Myocyte (in vitro differentiated cells): Measurements from ENCODE around the gene COMMD8. TPM values are rescaled to one million over a fixed set of nuclear protein-coding genes. Genes with fewer than 3 reads are reported as not detected.
A peak's percentile ranks its signal among the peaks of the same experiment; 100 is the strongest.
"Not testable (repeated sequence)": the region's sequence is repeated elsewhere in the genome, so short reads cannot be mapped to it uniquely, and the experiment has no call there.

Experiments
- DNase-seq: peaks from one replicate; pipeline ENCODE4 v3.0.0-alpha.2; 2012; ENCODE audit warnings: low read depth
- polyA plus RNA-seq: library from polyadenylated mRNA; unstranded; fragments of >200 nt; gene quantifications from one replicate; pipeline ENCODE4 v1.2.1, GENCODE V29; 2012; ENCODE audit warnings: missing spikeins
- total RNA-seq: library from RNA; depleted of rRNA; stranded (reverse); fragments of >200 nt; gene quantifications from 2 replicates; pipeline ENCODE4 v1.2.3, GENCODE V29; 2014

COMMD8 gene
- 27.1 and 28.7 TPM in 2 replicates for total RNA-seq
- polyA plus RNA-seq, result 13.6 TPM

DNA sequence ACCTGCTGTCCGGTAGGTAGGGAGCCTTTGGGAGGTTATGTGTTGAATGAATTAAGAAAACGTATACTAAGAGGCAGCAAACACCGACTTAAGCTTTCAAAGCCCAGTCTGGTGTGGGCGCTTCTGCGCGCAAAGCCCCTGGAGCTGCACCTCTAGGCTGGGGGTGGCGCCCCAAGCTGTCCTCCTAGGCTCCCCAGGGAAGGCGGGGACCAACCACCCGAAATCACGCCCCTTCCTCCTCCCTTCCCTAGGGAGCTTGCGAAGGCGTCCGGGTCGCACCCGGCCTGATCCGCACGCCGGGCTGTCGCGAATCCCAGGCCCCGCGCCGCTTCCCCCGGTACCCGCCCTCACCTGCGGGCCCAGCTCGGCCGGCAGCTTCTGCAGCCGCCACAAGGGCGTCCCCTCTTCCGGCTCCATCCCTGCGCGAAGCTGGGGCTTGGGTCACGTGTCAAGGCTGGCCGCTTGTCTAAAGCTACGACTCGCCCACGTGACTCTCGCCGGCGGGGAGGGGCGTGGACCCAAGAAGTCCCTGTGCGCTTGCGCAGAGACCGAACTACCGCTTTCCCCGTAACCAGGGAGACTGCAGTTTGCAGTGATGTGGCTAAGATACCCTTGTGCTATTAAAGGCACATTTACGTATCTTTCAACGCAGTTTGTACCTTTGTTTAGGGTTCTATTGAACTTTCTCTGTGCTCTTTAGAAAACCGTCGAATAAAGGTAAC lies at the start of gene COMMD8:
Gene COMMD8, minus strand, starts transcription at position 468 of the 722 bp plus-strand sequence. Its CDS starts 51 bp downstream, at position 417.
- DNase-seq, result peak; percentile 97

DNA sequence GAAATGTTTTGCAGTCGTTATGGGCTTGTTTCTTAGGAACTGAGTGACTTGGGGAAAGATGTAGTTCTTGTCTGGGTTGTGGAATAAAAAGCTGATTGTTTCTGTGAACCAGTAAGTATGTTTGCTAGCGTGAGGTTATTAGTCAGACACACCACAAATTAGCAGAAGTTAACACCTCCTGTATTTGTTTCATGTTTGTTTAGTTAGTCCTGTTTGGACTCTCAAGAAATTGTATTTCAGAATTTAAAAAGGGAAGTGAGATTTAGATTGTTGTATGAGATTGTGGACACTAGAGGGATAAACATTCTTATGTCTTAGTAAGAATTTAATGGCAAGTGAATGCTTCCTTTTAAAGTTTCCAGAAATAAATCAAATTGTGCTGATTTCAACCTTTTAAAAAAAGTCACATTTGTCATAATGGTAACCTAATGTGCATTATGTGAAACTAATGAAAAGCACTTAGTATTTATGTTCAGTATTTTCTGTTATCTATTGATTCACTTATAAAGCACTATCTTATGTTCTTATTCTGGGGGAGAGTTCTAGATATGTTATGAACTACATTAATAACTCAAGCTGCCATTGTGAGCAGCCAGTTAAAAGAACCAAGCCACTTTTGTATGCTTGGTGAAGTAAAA lies 47.1 kb upstream of the COMMD8 start:
- DNase-seq, result peak; percentile 30

DNA sequence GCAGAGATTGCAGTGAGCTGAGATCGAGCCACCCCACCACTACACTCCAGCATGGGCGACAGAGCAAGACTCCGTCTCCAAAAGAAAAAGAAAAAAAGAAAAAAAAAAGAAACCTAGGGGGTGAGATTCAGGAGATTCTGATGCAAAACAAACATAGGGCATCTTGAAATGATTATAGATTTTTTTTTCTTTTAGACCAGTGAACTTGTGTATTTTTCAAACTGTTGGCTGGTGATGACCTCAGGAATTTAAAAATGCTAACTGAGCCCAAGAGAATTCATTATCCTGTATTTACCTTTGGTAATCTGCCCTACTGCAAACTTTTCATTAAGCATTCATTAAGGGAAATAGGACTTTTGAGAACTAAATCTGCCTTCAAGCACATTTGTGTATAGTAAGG lies 42.2 kb upstream of the COMMD8 start:
- no peak for DNase-seq

DNA sequence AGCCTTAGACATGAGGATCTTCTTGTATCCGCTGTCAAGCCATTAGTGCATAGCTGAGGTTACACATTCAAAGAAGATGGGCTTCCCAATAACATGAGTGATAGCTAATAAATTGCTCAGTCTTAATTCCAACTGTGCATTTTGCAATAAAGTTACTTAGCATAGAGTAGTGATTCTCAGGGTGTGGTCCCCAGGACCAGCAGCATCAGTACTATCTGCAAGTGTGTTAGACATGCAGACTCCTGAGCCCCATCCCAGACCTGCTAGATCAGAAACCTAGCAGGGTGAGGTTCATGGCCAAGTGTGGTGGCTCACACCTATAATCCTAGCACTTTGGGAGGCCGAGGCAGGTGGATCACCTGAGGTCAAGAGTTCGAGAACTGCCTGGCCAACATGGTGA lies 41.6 kb upstream of the COMMD8 start:
- no peak for DNase-seq

DNA sequence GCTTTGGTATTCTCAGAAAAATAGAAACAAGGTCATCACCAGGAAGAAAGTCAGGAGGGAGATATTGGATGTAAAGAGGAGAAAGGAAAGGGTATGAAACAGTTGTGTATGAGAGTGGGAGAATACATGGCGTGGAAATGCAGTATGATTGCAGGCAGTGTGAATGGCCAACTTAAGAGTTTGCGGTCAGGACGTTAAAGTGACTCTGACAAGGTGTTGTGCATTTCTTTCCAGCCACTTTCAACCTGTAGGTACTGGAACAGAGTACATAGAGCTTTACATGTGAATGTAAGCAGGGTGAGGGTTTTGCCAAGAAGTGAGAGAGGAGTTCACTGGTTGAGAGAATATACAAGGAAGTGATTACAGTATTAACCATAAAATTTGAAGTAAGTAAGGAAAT lies 37.3 kb upstream of the COMMD8 start:
- no peak for DNase-seq

DNA sequence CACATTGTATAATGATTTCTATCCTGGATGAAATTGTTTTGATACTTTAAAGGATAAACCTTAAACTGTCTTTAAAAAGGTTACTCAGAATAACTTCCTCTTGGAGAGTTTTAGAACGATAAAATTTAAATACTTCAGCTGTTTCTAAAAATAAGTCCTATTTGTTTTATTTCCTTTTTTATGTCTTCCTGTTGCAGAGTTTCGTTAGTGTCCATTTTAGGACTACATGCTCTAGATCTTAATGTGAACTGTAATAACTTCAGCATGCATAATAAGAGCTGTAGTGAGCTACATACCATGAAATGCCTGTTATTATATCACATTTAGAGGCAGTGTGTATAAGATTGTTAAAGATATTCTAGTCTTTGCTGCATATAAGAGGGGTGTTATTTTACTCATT lies 36.2 kb upstream of the COMMD8 start:
- no peak for DNase-seq

DNA sequence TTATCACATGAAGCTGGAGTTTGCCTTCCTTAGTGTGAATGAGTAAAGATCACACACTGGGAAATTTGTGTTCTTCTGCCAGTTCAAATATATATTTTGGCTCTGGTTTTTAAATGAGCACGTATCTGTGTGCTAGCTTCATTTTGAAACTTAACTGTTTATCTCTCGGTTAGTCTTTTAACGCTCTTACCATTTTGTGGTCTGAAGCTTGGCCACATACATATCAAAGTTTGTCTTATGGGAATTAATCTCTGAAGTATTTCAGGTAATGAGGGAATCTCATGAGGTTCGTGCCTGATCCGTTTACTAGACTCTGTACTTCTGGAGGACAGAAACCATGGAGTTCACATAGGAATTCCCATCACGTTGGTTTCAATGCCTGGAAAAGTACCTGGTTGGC lies 35.4 kb upstream of the COMMD8 start:
- DNase-seq, result no peak

DNA sequence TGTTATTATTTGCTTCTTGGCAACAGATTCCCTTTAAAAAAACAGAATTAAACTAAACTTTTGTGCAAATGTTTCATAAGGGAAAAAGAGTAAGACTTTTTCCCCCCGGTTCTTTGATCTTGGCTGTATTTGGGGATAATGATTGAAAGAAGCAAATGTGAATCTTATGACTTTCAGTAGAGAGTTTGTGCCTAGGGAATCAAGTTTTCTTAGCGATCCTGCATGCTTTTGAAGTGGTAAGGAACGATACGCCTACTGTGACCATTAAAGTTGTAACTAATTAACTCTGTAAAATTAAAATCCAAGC lies 30.6 kb upstream of the COMMD8 start:
- peak; percentile 9 for DNase-seq

DNA sequence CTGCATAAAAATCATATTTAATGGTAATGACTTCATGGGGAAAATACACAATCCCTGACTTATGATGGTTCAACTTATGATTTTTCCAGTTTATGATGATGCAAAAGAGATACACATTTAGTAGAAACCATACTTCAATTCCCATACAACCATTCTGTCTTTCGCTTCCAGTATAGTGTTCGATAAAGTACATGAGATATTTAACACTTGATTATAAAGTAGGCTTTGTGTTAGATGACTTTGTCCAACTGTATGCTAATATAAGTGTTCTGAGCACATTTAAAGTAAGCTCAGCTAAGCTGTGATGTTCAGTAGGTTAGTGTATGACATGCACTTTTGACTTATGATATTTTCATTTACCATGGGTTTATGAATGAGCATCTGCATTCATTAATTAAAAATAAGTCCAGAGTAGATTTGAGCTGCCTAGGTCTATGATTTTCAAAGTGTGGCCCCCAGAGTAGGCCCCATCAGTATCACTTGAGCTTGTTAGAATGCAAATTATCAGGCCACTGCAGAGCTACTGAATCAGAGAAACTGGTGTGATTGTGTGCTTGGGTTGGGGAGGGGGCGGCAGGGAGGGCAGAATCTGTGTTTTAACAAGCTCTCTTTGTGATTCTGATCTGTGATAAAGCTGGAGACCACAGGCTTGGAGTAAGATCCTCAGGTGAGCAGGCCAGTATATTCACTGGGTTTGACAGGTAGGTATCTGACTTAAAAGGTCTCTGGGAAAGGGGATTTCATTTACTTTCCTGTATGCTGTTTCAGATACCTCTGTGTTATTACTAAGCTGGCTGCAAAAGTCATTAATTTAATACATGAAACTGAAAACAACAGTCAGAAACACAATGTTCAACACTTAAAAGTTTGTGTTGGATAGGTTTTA lies 30.0 kb upstream of the COMMD8 start:
- DNase-seq, result no peak

DNA sequence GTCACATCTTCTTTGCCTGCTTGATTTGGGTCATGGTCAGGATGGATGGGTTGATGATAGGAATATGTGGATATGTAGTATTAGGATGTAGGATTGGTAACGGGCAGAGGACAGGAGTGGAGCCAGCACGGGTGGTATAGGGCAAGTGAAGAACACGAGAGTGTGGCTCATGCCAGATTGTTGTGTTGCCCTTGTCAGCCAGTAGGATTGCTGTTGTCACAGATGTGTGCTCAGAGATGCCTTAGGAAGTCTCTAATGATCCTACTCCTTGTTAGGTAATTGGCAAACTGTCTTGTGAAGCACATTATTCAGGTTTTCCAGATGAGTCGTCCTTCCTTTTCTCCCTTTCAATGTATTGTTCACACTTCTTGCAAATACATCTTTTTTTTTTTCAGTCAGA lies 27.0 kb upstream of the COMMD8 start:
- peak; percentile 26 for DNase-seq

DNA sequence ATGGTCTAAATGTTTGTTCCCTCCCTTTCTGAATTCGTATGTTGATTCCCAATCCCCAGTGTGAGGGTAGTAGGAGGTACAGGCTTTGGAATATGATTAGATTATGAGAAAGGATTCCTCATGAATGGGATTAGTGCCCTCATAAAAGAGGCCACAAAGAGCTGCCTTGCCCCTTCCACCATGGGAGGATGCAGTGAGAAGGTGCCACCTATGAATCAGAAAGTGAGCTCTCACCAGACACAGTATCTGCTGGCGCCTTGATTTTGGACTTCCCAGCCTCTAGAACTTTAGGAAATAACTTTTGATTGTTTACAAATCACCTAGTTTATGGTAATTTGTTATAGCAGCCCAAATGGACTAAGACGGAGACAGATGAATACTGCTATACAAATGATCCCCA lies 25.2 kb upstream of the COMMD8 start:
- no peak for DNase-seq

DNA sequence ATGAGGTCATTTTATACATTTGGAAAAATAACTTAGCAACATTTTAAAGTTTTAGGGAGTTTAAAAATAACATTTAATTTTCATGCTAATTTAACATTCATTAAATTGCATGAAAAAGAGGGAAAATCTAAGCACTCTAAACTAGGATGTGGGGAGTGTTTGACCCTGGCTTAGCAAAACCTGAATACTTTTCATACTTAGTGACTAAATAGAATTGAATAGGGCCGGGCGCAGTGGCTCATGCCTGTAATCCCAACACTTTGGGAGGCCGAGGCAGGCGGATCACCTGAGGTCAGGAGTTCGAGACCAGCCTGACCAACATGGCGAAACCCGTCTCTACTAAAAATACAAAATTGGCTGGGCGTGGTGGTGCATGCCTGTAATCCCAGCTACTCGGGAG lies 23.2 kb upstream of the COMMD8 start:
- DNase-seq, result not testable (repeated sequence)

DNA sequence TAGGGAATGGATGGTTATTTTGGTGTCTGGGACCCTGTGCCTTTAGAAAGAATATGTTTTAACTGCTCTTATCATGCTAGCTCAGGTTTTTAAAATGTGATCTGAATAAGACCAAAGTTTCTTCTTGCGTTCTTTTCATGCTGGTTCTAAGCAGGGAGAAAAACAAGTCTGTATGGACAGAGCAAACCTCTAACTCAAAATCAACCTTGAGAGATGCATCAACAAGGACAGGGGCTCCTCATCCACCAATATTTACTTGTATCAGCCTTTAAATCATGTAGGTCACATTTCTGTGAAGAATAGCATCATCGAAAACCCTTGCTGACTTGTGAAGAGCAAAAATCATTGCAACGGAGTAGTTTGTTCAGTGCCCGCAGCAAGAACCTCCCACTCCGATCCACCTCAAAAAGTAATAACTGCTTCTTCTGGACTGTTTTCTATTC lies 22.8 kb upstream of the COMMD8 start:
- DNase-seq, result peak; percentile 12

DNA sequence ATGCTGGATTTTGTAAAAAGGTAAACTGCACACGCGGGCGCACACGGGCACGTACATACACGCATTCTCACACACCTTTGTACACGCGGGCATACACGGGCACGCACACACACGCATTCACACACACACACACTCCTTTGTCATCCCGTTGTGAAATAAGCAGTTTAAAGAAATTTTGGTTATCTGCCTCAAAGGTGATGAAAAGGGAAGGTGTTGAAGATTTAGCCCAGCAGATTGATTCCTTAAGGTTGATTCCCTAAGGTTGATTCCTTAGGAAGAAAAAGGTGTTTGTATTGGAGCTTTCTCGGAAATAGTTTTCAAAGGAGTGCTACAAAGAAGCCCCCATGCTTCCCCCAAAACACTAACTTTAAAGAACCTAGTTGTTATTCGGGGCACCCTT lies 22.3 kb upstream of the COMMD8 start:
- DNase-seq, result no peak

DNA sequence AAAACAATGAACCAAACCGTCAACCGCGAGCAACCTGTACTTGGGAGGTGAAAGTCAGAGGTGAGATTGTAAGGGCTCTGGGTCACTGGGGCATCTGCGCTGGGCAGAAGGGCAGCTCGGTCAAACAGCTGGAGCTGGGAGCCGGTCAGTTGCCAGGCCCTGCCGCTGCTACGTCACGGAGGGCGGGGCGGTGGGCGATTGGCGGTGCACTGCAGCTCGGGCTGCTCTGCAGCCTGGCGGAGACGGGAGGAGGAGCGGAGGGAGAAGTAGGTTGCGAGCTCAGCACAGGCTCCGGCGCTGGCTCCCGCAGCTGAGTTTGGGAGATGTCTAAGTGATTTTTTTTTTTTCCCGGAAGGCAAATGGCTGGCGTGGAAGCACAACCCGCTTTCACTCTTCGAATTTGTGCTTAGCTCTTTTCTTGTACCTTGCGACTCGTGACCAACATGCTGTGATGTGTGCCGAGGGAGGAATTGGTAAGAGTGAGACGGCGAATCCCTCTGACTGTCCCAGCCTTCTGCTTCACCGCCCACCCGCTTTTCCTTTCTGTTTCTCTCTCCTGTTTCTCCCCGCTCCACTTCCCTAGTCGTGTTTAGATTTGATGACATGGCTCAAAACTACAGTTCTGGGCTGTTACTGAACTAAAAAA lies 21.7 kb upstream of the COMMD8 start, which contains the start of gene ATP10D:
Gene ATP10D, plus strand, starts transcription at position 229 of the 646 bp plus-strand sequence. CDS start 27,266 bp downstream, outside the sequence.
- peak; percentile 95 for DNase-seq

DNA sequence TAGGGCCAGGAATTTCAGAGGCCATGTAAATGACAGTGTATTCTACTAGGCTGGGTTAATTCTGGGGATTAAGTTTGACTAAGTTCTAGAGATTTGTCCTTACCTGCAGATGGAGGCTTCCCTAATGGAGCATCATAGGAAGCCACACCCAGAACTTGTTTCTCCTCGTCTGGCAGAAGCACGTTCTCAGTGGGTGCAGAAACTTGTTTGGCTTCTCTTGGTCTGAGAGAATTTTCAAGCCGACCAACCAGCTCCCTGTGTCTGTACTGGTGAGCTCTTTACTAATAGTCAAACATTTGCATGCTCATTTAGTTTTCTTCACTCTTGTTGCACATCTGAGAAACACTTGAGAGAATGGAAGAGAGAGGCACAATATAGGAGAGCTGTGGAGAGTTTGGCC lies 20.7 kb upstream of the COMMD8 start:
- DNase-seq, result no peak

DNA sequence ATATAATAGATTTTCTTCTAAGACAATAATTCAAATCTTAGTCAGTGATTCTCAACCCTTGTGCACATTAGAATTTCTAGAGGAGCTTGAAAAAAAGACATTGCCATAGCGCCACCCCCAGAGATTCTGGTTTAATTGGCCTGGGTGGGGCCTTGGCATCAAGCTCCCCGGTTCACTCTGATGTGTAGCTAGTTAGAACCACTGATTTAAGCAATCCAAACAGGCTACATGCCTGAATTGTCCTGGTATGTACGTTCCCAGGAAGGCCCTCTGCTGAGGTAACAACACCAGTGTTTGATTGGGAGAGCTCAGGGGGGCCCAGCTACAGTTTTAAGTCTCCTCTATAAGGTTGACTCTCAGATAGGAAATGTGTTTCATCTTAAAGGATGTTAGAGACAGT lies 20.2 kb upstream of the COMMD8 start:
- DNase-seq, result no peak

DNA sequence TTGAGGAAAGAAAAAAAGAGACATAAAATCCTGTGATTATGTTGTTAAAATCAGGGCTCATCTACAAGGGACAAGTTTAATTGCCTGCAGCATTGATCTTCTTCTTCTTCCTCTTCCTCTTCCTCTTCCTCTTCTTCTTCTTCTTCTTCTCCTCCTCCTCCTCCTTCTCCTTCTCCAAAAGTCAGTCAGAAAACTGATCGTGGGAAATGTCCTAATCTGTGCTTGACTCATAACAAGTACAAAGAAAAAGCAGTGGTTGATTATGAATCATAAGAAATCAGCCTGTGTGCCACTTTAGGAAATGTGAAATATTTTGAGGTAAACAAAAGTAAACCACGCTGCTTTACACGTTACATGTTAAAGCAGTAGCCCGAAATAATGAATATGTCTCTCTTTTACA lies 18.8 kb upstream of the COMMD8 start:
- DNase-seq, result peak; percentile 41

DNA sequence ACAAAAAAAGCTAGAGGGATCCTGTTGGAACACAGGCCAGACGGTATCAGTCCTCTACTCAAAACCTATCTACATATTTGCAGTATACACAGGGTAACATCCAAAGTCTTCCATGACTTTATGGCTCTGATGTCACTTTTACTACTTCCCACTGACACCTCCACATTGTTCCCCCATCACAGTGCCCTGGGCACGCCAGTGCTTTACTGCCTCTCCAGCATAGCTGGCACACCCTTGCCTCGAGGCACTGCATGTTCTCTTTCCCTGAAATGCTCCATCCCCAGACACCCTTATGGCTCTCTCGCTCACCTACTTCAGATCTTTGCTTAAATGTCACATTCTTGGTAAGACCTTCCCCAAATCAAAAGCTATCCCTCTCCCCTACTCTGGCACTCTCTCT lies 15.3 kb upstream of the COMMD8 start:
- no peak for DNase-seq

DNA sequence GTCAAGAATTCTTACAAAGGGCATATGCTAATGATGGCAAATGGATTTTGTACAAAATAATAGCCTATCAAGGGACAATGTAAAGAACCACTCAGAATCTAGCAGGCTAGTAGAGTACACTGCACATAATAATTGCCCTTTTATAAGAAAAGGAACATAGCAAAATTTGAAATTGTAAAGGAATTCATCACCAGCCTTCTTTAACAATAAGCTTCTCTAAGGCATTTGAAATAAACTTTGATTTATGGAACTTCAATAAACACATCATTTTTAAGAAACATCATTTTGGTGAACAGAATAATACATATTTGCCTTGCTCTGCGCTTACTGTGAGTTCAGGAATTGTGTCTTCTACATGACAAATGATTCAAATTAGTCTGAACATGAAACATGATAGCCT lies 11.9 kb upstream of the COMMD8 start:
- DNase-seq, result no peak

DNA sequence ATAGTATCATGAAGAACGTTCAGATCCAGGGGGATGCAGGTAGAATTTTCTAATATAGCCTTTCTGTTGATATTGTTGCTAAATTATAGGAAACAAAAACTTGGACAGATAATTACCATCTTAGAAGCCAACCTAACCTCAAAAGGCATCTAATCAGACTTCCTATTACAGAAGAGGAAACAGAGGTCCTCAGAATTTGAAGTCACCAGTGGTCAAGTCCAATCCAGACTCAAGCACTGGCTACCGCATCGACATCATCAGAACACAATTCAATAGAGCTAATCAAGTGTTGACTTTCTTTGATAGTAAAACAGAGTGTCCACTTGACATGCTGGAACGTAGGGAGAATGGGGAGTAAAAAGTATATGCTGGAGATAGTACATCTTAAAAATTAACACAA lies 11.3 kb upstream of the COMMD8 start:
- no peak for DNase-seq
